NCI-H1930 (cell line): Measurements from ENCODE around the gene BMP7.

Source experiments
- DNase-seq, 2 experiments: peaks; one replicate each; lab custom pipeline; 2025; lab: John Stamatoyannopoulos, UW

The BMP7 gene

GRCh38 chr20:57147185-57147584 lies 119.3 kb downstream of the BMP7 start:
- no peak for DNase-seq

DNA sequence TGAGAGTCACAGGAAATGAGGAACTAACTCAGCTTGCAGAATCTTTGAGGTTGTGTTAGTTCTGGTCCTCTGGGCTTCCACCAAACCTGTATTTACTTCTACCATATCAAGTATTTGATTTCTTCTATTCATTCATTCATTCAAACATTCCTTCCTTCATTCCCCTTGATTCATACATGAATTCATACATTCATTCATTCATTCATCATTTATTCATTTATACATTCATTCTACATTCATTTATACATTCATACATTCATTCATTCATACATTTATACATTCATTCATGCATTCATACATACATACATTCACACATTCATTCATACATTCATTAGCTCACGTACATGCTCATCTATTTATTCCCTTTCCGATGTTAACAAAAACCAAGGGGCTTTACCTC lies 120.3 kb downstream of the BMP7 start:
- no peak for DNase-seq

- no peak for DNase-seq
Observed at GRCh38 chr20:57145089-57145631, 121.3 kb downstream of the BMP7 start.

- DNase-seq: no peak
Observed at GRCh38 chr20:57143173-57143572, 123.3 kb downstream of the BMP7 start.

- DNase-seq: no peak
Observed at GRCh38 chr20:57142667-57143066, 123.8 kb downstream of the BMP7 start.

DNA sequence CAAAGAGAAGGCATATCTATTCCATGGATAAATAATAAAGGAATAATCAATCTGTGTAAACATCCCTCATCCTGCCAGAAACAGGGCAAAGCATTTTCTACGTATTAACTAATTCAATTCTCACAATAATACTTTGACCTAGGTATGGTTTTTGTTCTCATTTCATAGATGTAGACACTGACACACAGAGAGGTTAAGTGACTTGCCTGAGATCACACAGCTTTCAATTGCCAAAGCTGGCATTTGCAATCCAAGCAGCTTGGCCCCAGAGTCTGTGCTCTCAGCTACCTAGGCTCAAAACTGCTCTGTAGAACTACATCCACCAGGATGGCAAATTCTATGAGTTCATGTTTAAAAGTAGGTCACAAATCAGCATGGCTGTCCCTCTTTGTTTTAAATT lies 124.9 kb downstream of the BMP7 start:
- DNase-seq: no peak

DNA sequence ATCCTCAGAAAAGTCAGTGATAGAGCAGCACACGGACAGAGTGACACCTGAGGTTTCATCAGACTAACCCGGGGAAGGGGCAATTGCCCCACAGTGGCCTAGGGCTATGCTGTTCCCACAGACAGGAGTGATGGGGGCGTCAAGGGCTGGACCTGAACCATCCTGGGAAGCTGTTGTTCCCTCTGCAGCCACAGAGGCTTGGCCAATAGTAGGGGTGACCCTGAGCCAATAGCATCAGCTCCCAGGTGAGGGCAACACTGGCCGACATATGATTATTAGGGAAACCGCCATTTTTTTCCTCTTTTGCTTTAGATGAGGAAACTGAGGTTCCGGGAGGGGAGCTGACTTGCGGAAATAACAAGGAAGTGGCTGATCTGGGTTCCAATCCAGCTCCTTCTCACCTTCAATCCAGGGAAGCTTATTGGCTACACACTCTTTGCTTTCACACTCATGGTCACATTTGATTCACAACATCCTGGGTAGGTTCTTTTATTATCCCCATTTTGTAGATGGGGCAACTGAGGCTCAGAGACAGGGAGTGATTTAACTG lies 126.0 kb downstream of the BMP7 start:
- no peak for DNase-seq

DNA sequence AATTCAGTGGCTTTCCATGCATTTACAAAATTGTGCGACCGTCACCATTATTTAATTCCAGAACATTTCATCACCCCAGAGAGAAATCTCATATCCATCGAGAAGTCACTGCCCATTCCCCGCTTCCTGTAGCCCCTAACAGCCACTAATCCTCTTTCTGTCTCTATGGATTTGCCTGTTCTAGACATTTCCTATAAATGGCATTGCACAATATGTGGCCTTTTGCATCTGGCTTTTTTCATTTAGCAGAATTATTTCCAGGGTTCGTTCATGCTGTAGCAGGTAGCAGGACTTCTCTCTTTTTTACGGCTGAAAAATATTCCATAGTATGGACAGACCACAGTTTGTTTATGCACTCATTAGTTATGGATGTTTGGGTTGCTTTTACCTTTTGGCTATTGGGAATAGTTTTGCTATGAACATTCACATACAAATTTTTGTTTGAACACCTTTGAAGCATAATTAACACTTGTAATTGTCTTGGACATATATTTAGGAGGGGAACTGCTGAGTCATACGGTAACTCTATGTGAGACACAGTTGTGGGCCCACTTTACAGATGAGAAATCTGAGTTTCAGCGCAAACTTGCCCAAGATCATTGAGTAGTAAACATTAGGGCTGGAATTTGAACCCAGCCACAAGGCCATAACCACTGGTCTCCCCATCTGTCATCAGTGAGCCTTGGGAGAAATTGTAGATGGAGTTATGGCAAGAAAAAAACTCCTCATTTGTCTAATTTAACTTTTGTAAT lies 126.9 kb downstream of the BMP7 start:
- no peak for DNase-seq

DNA sequence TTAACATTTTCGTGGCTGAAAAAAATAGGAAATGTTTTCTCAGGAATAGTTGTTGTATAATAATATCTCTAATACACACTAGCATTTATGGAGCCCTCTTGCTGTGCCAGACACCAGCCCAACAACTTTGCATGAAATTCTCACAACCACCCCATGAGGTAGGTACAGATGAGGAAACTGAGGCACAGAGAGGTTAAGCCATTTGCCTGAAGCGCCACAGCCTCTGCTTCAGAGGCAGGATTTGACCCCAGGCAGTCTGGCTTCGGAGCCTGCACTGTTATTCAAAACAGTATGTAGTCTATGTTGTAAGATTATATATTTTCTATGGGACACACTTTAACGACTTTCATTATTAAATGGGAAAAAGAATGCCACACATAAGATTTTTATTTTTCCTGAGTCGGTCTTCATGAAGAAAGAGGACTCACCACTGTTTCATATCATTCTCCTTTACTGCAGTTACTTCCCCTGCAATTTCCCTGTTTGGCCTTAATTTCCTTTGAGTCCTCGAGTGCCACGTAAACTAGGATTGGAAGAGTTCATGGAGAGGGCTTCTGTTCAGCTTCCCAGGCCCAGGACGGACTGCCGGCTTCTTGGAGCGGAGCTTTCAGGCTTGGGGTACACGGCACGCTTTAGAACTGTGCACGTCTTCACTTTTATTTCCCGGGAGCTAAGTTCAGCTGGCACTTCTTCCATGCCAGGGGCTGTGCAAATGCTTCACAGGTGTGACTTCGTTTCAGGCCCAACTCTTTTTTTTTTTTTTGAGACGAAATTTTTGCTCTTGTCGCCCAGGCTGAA lies 128.0 kb downstream of the BMP7 start:
- DNase-seq: no peak

- no peak for DNase-seq
Observed at GRCh38 chr20:57137676-57138075, 128.8 kb downstream of the BMP7 start.

DNA sequence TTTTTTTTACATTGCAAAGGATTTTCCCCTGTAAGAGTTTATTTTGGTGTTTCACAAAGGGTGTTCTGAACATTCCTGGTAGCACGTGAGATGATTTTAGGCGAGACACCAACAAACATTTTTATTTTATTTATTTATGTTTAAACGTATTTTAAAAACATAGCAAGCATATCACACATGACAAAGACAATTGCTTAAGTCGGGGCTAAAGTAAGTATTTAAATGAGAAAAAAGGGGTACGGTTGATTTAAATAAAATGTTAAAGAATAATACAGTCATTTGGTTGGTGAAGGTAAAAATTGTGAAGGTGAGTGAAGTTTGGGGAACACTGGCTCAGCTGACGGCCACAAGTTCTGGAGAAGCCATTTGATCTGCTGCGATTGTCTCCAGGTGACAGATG lies 129.7 kb downstream of the BMP7 start:
- DNase-seq: no peak

DNA sequence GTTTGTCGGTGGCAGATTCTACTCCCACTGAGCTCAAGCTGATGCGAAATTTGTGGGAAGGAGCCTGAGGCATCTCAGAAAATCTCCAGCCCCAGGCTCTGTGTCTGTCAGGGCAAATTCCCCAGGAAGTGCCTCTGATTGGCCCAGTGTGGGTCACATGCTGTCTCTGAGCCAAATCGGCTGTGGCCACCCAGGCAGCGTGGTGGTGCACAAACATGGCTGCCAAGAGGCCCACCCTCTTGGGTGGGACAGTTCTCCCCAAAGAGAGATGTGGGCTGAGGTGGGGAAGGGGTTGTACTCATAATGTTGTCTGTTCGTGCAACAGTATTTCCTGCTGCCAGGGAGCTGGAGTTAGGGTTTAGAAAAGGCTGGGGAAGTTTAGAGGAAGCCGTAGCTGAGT lies 130.6 kb downstream of the BMP7 start:
- no peak for DNase-seq

DNA sequence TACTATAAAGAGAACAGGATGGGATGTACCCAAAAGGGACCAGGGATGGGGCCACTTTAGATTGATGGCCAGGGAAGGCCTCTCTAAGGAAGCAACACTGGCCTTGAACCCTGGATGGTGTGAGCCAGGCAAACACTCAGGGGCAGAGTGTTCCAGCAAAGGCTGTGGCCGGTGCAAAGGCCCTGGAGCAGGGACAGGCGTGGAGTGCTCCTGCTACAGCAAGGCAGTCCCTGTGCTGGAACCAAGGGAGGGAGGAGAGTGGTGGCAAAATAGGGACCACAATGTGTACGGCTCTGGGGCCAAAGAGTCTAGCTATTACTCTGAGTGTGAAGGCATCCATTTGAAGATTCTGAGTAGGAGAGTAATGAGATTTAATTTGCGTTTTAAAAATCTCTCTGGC lies 131.6 kb downstream of the BMP7 start:
- DNase-seq: no peak

DNA sequence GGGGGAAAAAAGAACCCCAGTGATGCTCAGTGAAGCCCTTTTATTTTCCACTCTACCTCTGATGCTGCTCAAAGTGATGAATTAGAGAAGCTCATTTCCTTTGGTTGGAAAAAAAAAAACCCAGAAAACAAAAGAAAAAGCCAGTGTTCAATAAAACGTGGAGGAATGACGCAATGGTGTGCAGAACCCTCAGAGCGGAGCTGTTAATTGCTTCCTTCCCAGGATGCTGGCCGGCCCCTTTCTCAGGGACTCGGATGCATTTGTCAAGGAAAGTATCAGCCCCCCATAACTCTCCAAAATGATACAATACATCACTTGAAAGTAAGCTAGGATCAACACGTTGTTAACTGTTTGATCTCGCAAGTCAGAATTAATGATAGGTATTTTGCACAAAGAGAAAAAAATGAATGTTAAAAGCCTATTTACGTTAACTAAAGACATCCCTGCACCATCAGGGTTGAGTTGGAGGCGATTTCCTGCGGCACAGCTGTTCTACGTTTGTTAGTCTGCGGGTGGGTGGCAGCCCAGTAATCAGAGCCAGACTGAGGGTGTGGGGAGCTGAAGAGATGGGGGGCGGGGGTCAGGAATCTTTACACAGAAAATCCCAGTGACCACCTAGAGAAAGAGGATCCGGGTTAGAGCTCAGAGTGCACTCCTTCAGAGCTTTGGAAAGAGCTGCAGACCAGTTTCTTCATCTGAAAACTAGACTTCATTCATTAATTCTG lies 132.4 kb downstream of the BMP7 start:
- no peak for DNase-seq

GRCh38 chr20:57131601-57132391 lies 134.6 kb downstream of the BMP7 start:
- DNase-seq: no peak

DNA sequence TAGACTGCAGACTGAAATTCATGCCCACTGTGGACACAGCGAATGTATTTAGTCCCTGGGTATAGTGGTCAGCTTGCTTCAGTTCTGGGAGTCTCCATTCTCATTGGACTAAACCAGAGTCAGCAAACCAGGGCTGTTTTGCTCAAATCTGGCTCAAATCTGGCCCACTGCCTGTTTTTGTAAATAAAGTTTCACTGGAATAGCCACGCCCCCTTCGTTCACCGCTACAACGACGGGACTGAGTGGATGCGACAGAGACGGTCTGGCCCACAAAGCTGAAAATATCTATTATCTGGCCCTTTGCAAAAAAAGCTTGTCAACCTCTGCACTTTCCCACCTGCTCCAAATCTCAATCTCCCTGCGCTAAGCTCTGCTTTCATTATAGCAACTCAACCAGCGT lies 135.4 kb downstream of the BMP7 start:
- no peak for DNase-seq

- DNase-seq: no peak
Observed at GRCh38 chr20:57130160-57130772, 136.2 kb downstream of the BMP7 start.

DNA sequence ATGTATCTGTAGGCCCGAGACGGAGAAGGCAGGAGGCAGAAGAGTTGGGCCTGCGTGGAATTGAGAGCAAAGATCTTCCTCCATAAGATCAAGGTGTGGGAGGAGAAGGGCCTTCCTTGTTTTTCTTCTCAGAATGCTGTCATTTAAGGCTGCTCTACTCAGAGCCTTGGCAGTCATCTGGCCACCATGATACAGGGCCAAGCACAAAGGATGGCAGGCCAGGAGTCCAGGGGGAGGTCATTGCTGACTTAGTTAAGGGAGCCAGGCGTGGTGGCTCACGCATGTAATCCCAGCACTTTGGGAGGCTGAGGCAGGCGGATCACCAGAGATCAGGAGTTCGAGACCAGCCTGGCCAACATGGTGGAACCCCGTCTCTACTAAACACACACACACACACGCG lies 137.1 kb downstream of the BMP7 start:
- no peak for DNase-seq

DNA sequence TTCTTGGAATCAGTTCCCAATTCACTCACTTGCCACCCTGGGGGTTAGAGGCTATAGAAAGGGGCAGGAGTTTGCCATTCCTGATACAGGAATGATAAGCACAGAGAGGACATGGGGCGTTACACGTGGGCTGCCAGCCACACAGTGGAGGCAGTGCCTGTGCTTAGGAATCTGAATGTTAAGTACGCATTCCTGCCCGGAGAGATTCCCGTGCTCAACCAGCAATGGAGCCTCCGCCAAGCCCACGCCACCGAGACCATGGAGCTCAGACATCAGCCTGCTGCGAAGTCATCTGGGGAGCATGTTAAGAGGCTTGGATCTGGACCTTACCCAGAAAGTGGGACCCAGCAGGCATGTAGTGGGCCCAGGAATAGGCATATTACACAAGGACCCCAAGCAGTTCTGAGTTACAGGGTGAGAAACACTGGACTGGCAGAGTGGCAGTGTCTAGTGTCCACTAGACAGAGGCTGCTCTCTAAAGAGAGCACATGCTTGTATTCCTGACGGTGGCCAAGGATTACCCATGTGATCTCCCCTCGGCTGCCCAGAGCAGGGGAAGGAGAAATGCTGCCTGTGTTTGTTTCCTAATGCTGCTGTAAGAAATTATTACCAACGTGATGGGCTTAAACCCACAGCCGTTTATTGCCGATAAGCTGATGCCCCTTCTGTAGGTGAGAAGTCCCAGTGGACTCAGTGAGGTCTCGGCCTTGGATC lies 138.2 kb downstream of the BMP7 start:
- DNase-seq: no peak

- DNase-seq: no peak
Observed at GRCh38 chr20:57126481-57127092, 139.9 kb downstream of the BMP7 start.
